OCI-LY3 (cell line): ENCODE measurements around the gene HADH.

Source experiments
- CTCF ChIP-seq: fragments of 200-600, 300-600 bp; sonication (generic); IDR thresholded peaks from 2 replicates; pipeline ENCODE4 v1.5.1; 2014; ENCODE audit warnings: antibody characterized with exemption, low read length, low read depth
- EZH2phosphoT487 ChIP-seq: fragments of 200-600 bp; shearing (Covaris generic); IDR thresholded peaks from 2 replicates; pipeline ENCODE4 v1.6.1; 2018; ENCODE audit warnings: antibody characterized with exemption, mixed run types, low read depth

GRCh38 chr4:107951551-107951950 lies 38.1 kb upstream of the HADH start:
- TF ChIP-seq CTCF = no peak
- no peak for TF ChIP-seq EZH2phosphoT487
